ENCODE data around the gene SERPINB5. TPM values are rescaled to one million over a fixed set of nuclear protein-coding genes. Genes with fewer than 3 reads are reported as not detected.
A peak's percentile ranks its signal among the peaks of the same experiment; 100 is the strongest.

The SERPINB5 gene
- total and polyA plus RNA-seq, 2 experiments from 2014 or later = 0.16 TPM; not detected in 1

- Histone ChIP-seq H3K27ac (ENCODE audit: low read depth) (no peak overlapping the region), H3K4me2 (no peak overlapping the region), H3K4me1 (ENCODE audit: insufficient read depth) (no peaks in the 10 kb centered on the region), H4K20me1 (replicated peaks; ENCODE audit: insufficient read depth) (no peaks in the 10 kb centered on the region), H3K9me2 (ENCODE audit: insufficient read depth) (no peaks in the 10 kb centered on the region), H2AFZ (no peak overlapping the region), H3F3A (replicated peaks; ENCODE audit: low read depth) (no peaks in the 10 kb centered on the region), H3K4me3 (no peak overlapping the region), H3K79me2 (replicated peaks; ENCODE audit: insufficient read depth) (no peaks in the 10 kb centered on the region), H3K27me3 (ENCODE audit: insufficient read depth) (no peaks in the 10 kb centered on the region), H3K36me3 (ENCODE audit: insufficient read depth) (no peaks in the 10 kb centered on the region)
- Mint-ChIP-seq H3K27ac (peak overlapping the region; percentile 46; the same call in 1 of the 2 replicates), H3K27me3 (ENCODE audit: insufficient read depth, low read depth, poor library complexity) (no peaks in the 10 kb centered on the region), H3K9me3 (no peaks in the 10 kb centered on the region), H3K4me1 (0 out of 3 replicates have a peak, but pooled peaks cover 2% of the 10 kb centered on the region), H3K4me3 (no peak overlapping the region), H3K36me3 (ENCODE audit: low read depth) (0 out of 3 replicates have a peak, but pooled peaks cover 2% of the 10 kb centered on the region)
- ATAC-seq = no peak
- no peak for TF ChIP-seq STAT1 (IDR thresholded peaks at IDR 0.05; ENCODE audit: unreplicated experiment)
- TF ChIP-seq ETS1 (IDR thresholded peaks at IDR 0.05) = no peak
- no peak for TF ChIP-seq JUNB (IDR thresholded peaks at IDR 0.05; ENCODE audit: unreplicated experiment)
- TF ChIP-seq NANOG (IDR thresholded peaks at IDR 0.05; ENCODE audit: borderline replicate concordance) = no peak
- TF ChIP-seq EZH2 (IDR thresholded peaks at IDR 0.05; ENCODE audit: low read depth, unreplicated experiment) = no peak
- no peak for TF ChIP-seq ZNF114 (CRISPR knock-in tag; IDR thresholded peaks at IDR 0.05)
- no peak for TF ChIP-seq REST (IDR thresholded peaks at IDR 0.05; ENCODE audit: unreplicated experiment)
- TF ChIP-seq ZNF331 (CRISPR knock-in tag; IDR thresholded peaks at IDR 0.05; ENCODE audit: low read depth) = no peak
- TF ChIP-seq CREB1 (CRISPR knock-in tag; IDR thresholded peaks at IDR 0.05; ENCODE audit: low read depth) = no peak
- TF ChIP-seq ZNF462 (CRISPR knock-in tag; IDR thresholded peaks at IDR 0.05) = no peak
- TF ChIP-seq CTCF (conservative IDR thresholded peaks at IDR 0.05; ENCODE audit: low read depth in 2 of 2) = no peak
- TF ChIP-seq POLR2AphosphoS5 (IDR thresholded peaks at IDR 0.05; ENCODE audit: low read depth) = no peak
- no peak for TF ChIP-seq EZH2phosphoT487 (IDR thresholded peaks at IDR 0.05; ENCODE audit: unreplicated experiment)
- DNase-seq (ENCODE audit: low spot score) = no peak
These were observed 11.4 kb downstream of the SERPINB5 start for GRCh38 chr18:63488160-63488559.

Measured in GM23338 (cell line).